GM18520 (cell line): ENCODE data around the gene SLC27A4.

Experiments
- ATAC-seq: cut with Tn5 transposase; IDR thresholded peaks from one replicate; pipeline ENCODE4 v1.9.1; 2021; ENCODE audit not compliant: unreplicated experiment

SLC27A4 gene

DNA sequence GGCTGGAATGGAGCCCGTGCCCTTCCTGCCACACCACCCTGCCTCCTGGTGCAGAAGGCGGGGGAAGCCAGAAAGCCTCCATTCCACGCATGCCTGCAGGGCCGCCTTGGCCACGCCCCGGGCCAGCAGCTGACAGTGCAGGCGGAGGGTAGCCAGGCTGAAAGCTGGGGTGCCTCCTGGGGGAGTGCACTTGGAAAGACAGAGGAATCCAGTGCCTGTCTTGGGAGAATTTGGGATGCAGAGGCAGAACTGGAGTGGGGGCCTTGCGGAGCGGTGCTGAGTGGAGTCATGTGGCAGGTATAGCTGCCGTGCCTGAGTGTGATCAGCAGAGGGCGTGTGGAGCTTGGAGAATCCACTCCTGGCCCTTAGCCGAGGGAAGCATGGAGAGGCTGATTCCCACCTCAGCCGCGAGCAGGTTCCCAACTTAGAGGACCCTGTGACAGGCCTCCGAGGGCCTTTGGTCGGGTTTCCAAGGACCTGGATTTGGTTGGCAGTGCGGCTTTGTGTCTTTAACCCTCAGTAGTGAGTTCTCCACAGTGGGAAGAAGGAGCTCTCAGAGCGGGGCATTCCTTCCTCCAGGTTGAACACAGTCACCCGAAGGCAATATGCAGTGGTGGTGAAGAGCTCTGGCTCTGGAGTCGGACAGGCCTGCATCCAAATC is 21.8 kb downstream of the SLC27A4 start:
- no peak for ATAC-seq

DNA sequence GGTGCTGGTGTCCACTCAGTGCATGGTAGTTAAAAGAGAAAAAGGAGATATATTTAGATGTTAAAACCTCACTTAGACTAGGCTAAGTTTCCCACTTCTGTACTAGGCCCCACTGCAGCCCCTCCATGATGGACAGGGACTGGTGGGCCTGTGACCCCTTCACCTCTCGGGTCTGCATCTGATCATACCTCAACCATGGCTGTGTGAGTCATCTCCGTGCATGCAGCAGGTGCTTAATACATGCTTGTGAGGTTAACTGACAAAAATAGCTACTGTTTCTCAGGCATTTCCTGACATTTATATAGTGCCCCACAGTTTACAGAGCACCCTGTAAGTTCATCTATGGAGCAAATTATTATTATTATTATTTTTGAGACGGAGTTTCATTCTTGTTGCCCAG is 22.4 kb downstream of the SLC27A4 start:
- ATAC-seq = no peak

DNA sequence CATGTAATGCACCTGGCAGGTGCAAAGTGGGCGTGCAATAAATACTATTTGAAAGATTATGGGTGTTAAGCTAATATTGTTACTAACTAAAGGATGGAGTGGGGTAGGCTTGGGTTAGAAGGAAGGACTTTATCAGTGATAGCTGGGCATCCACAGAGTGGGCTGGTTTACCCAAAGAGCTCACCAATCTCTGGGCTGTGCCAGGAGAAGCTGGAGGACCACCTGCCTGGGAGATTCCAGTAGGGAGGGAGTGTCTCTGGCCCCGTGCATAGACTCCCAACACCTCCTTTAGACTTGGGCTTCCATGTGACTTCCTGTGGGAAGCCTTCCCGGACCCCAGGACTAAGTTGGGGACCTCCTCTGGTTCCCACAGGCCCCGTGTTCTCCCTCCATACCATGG is 25.2 kb downstream of the SLC27A4 start:
- ATAC-seq = no peak

DNA sequence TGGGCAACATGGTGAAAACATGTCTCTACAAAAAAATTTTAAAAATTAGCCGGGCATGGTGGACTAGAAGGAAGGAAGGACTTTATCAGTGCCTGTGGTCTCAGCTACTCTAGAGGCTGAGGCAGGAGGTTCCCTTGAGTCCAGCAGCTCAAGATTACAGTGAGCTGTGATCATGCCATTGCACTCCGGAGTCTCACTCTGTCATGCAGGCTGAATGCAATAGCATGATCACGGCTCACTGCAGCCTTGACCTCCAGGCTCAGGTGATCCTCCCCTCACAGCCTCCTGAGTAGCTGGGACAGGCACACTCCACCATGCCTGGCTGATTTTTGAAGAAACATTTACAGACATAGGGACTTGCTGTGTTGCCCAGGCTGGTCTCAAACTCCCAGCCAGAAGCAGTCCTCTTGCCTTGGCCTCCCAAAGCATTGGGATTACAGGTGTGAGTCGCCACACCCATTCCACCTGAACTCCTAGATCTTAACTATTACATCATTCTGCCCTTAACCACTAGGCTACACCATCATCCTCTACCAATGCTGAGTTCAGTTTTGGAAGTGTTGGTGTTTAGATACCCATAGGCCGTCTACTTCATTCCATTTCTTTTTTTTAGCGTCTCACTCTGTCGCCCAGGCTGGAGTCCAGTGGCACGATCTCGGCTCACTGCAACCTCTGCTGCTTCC is 28.8 kb downstream of the SLC27A4 start:
- no peak for ATAC-seq

DNA sequence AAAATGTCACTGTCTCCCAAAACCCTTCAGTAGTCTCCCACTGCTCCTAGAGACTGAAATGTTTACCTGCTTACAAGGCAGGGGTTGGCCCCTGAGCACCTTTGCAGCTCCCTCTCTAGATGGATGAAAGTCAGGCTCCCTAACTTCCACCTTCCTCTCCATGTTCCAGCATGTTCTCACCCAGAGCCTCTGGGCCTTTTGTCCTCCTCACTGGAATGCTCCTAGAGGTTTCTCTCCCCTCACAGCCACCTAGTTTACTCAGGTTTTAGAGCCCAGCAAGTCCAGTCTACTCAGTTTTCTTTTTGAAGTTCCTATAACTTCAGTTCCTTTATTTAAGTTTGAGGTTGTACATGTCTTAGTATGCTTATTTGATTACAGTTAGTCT is 30.0 kb downstream of the SLC27A4 start:
- no peak for ATAC-seq

DNA sequence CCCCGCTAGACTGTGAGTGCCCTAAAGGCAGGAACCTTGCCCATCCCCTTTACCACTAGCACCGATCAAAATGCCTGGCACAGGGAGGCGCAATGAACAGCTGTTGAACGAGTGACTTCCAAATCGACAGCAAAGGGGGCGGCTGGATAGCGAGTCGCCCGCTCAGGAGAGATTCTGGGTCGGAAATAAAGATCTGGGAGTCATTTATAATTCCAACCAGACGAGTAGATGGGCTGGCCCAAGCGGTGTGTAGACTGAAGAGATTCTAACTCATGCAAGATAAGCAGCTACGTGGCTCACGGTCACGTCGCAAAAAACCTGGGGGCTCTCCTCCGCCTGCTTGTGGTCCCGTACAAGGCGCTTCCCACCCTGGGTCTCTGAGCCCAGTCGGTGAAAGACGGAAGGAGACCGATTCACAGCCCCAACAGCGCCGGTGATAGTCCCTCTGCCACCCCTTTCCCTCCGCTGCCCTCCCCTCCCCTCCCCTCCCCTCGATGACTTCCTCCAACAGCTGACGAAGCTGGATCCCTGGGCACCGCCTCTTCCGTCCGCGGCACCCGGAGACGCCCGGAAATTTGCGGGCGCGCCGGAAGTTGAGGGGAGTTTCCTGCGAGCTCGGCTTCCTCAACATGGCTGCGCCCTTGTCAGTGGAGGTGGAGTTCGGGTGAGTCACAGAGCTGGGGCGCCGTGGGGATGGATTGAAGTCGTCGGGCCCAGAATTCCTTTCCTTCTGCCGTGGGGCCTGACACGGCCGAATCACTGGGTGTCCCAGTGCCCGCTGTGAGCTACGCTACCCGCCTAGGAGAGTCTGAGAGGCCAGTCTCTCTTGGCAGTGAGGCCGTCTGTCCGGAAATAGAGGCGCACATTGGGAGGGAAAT is 30.7 kb downstream of the SLC27A4 start, which contains the start of gene URM1:
URM1 (plus strand) TSS at position 623 of the 878 bp plus-strand sequence; CDS start at position 630, 7 bp downstream.
- ATAC-seq = peak; percentile 89

DNA sequence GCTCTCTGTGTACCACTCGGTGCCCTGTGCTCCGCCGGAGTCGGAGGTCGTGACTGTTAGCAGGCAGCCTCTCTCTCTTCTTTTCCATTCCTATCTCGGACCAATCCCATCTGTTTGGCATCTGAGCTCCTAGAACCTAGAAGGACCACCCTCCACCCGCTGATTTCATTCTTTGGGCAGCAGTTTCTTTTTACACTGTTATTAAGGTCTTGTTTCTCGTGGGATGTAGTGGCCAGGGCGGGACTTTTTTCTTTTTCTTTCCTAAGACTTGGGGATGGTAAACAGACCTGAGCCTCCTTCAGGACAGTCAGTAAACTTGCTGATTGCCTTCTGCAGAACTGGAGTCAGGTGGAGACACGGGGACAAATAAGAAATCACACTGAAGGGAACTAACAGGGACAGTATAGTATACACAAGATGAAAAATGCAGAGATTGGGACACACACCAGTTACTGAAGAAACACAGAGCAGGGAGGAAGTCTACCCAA is 31.3 kb downstream of the SLC27A4 start:
- ATAC-seq = no peak

DNA sequence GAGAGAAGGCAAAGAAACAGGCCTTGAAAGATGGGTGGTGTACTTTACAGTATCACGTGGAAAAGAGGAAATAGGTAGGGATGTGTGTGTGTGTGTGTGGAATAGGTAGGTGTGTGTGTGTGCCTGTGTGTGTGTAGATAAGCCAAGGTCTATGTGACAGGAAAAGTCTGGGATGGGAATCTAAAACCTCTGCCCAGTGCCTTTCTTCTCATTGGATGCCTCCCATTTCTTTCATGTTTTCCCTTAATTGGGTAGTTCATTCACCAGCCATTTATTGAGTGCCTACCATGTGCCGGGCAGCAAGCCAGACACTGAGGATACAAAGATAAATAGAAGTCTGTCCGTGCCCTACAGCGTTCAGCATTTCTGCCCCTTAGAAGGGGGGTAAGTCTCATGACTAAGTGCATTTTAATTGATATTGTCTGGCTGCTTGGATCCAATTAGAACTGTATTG is 31.9 kb downstream of the SLC27A4 start:
- ATAC-seq = no peak

DNA sequence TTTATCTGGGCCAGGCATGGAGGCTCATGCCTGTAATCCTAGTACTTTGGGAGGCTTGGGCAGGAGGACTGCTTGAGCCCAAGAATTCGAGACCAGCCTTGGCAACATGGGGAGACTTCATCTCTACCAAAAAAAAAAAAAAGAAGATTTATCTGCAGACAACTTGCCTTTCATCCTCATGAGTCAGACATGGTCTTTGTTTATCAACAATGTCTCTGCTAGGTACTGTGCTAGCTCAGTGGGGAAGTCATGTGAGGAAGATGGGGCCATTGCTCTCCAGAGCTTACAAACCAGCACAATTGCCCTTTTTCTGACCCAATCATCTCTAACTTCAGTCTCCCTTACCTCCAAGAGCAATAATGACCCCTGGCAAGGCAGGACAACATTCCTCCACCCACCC is 32.5 kb downstream of the SLC27A4 start:
- ATAC-seq = no peak

DNA sequence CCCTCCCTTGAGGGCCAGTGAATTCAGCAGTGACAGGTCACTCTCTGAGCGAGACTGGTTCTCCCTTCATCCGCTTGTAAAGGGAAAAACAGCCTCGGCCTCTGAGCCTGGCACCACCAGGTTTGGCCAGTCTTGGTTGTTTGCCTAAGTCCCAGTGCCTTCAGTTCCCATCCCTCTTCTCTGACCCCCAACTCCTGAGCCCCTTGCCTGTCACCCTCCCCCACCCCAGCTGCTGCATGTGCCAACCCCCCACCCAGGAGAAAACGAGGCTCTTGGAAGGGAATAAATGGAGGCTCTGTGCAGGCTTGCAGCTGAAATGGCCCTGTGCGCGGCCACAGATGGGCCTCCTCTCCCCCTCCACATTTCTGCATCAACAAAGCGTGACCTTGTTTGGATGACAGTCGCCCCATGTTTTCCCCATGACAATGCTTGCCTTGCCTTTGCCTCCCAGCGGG is 33.9 kb downstream of the SLC27A4 start:
- no peak for ATAC-seq

DNA sequence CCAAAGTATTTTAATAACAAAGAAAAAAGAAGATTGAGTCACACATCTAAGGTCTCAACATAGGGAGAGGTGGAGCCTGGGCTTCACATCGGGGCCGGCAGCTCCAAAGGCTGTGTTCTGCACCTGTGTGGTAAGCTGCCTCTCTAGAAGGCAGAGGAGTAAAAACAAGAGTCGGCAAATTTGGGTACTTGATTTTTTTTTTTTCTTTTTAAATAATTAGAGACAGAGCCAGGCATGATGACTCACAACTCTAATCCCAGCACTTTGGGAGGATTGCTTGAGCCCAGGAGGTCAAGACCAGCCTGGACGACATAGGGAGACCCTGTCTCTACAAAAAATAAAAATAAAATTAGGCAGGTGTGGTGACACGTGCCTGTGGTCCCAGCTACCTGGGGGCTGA is 35.5 kb downstream of the SLC27A4 start:
- no peak for ATAC-seq

DNA sequence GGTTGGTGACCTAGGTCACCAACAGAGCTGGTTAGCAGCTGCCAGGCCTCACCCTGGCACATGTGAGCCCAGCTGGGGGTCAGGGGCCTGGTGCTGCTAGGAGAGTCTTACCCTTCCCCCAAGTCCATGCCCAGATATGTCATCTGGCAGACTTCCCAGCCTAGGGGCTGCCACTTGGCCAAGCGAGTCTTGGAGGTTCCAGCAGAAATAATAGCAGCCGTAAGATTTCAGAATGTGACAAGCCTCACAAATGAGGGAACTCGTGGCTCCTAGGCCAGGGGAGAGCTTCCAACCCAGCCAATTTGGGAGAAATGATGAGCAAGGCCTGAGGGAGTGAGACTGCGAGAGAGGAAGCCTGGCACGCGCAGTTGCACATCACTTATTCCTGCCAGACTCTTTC is 41.9 kb downstream of the SLC27A4 start:
- no peak for ATAC-seq

DNA sequence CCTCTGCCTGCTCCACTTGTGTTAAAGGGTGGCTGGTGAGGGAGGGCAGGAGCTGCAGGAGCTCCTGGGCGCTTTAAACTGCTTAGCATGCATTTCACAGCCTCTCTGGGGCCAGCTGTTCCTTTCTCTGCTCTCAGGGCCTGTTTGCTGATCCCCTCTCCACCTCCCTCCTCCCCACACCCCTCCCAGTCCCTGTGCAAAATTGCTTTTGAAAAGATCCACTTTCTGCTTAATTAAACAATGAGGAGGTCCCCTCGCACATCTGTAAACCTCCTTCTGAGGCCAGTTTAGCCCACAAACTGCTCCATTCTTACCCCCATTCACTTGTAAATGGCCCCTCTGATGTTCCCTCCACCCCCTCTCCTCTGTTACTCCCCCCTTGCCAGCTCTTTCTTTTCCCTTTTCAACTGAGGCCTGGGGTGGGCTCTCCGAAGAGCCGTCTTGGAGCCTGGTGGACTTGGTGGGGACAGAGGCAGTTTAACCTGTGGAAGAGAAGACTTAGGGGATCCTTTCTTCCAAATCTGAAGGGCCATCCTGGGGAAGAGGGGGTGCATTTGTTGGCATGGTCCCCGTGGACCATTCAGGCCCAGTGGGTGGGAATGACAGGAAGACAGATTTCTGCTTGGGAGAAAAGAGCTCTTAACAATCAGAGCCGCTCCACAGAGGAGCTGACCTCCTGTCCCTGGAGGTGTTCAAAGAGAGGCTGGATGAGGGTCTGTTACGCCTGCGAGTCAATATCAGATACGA is 42.9 kb downstream of the SLC27A4 start:
- ATAC-seq = no peak

DNA sequence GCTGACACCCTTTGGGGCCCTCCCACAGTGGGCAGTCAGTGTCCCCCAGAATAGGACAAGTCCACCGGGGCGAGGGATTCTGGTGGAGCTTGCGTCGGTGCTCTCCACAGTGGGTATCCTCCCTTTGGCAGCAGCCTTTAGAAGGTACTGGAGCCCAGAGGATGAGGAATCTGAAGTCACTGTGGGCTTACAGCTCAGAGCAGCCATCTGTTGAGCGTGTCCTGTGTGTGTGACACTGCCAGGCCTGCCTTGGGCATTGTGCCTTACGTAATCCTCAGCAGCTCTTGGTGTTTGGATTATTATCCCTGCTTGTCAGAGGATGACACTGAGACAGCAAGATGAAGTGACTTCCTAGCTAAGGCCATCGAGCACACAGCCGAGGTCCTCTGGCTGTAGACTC is 43.5 kb downstream of the SLC27A4 start:
- no peak for ATAC-seq

DNA sequence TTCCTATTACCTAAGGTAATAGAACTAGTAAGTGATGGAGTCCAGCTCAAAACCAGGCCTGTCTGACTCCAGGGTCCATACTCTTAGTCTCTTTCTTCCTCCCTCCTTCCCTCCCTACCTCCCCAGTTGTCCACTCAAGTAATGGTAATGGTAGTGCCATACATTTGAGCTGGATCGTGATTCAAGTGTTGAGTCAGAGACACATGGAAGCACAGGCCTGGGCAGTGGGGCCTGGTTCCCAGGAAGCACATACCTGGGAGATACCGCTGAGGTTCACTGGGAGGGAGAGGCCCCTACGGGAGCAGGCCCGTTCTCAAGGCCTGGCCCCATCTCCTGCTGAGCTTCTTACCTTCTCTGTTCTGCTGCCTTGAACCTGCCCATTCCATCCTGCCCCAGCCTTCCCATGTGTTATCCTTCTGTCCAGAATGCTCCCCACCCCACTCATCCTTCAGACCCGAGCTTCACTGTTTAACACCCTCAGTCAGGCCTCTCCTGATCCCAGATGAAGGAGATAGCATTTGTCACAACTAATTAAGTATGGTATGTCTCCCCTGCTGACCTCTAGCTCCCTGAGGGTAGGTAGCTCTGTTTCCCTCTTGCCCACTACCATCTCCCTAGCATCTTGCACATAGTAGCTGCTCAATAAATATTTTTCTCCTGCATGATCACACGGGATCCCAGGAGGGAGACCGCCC is 44.6 kb downstream of the SLC27A4 start:
- ATAC-seq = no peak

DNA sequence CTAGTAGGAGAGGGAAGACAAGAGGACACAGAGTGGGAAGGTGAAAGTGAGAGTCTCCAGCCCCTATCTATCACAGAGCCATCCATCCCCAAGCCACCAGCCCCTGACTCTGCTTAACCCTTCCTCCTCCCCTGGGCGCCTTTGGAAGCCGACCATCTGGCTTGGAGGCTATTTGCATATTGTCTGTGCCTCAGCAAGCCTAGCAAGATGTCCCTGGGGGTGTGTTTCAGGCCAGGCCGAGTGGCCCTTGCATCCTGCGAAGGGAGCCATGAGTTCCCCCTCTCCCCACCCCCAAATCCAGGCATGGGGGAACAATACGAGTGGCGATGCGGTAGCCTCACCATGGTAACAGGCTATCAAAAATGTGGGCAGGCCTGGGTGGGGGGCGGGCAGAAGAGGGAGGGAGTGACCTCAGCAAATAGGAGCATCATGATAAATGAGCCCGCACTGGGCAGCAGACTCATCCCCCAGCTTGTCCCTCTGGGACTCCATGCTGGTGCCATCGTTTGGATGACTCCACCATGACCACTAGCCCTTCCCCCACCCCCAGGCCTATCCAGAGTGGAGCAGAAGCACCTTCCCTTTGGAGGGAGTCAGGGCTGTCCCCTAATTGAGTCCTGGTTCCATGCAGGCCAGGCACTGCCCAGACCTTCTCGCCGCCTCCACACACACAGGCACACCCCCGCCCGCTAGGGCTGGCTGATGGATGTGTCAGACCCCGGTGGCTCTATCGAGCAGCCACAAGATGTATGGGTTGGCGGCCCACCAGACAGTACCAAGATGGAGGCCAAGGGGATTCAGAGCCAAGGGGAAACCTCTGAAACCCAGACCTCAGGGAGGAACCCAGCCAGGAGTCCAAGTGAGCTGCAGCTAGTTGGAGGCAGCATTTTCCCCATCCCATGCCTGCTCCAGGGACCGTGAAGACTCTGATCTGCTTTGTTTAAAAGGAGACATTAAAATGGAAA is 45.5 kb downstream of the SLC27A4 start:
- no peak for ATAC-seq

DNA sequence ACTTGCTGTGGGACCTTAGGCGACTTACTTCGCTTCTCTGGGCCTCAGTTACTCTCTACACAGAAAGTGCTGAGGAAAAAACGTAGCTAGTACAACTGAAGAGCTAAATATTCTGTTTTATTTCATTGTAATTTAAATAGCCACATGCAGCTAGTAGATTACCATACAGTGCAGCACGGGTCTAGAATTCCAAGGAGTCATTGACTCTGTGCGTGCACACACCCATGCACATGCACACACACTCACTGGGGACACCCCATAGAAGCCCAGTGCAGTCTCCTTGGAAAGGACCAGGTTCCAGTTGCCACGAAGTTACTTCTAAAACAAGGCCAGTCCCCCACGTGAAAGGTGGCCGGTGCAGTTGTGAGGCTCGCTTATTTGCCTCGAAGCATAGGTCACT is 47.8 kb downstream of the SLC27A4 start:
- ATAC-seq = no peak

DNA sequence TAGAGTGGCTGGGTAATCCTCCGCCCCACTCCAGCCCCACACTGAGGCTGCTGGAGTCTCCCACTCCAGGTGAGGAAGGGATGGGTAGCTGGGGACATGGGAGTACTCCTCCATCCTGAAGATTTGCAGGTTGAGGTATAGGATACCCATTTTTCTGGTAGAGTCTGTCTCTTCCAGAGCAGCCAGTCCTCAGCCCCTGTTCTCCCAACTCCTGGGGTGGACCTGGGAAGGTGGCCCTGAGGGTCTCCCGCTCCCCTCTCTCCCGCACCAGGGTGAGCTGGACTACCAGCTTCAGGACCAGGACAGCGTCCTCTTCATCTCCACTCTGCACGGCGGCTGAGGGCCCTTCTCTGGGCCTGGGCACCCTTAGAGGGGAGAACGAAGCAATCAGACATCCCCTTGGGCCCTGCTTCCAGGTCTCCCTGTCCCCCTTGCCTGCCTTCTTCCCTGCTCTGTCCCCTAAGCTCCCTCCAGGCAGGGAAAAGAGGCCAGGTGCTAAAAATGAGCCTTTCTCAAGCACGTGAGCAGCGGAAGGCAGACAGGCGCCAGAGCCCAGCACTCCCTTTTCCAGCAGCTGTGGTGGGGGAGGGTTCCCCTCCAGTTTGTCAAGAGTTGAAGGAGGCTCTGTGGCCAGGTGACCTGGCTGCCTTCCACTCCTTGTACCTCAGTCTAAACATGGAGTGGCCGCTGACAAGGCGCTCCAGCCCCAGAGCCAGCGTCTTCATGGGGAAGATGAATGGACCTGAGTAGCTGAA is 49.2 kb downstream of the SLC27A4 start:
- no peak for ATAC-seq
